Subcutaneous adipose tissue (tissue), 4 donors: ENCODE measurements around the gene NCKAP5. TPM values are rescaled to one million over a fixed set of nuclear protein-coding genes. Genes with fewer than 3 reads are reported as not detected.

Source experiments
- CTCF ChIP-seq: fragments of 450-650 bp; IDR thresholded peaks from one replicate; pipeline ENCODE4 v1.5.1; 2016; ENCODE audit warnings: low read depth, mild to moderate bottlenecking, control low read depth, antibody characterized with exemption, moderate library complexity
- total RNA-seq, 4 donors: library from RNA; depleted of rRNA; stranded (reverse); fragments of >200 nt; gene quantifications; one replicate each; pipeline ENCODE4 v1.1.0, GENCODE V29; 2016

NCKAP5 gene
- total RNA-seq, 4 donors from 2014 or later, result 1.5 to 6.4 (median 3.8) TPM

- no peak for TF ChIP-seq CTCF
These were observed 146.5 kb downstream of the NCKAP5 start for GRCh38 chr2:133421516-133422324.

GRCh38 chr2:133420788-133421187 lies 147.5 kb downstream of the NCKAP5 start:
- TF ChIP-seq CTCF, result no peak

DNA sequence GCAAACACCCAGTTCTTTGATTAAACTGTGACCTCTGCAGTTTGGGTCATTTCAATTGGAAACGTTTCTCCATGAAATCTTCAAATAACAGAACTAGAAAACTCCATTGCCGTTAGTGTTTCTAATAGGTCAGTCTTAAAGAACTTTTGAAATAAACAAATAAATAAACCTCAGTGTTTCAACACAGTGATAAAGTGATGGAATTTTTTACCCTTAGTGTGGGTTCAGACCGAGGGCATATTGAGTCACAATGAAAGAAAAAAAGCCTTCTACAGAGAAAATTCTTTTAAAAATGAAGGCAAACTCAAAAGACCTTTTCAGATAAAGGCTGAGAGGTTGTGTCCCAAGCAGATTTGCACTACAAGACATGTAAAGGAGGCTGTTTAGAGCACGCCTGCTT lies 149.6 kb downstream of the NCKAP5 start:
- no peak for TF ChIP-seq CTCF

- TF ChIP-seq CTCF, result no peak
These were observed 150.2 kb downstream of the NCKAP5 start for GRCh38 chr2:133418021-133418420.

DNA sequence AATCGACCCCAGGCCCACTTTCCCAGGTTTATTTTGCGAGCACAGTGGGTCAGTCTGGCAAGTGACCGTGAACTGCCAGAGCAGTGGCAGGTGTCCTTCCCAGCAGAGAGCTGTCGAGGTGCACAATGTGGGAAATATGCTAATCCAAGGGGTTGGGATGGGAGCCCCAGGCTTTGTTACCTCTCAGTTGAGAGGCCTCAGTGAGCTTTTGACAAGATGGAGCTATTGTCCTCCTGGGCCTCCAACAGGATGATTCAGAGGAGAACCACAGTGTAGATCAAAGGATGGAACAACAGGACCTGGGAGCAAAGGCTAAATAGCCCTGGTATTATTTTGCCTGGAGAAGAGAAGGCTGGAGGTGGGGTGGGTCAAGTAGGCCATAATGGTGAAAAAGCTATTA lies 150.8 kb downstream of the NCKAP5 start:
- no peak for TF ChIP-seq CTCF

DNA sequence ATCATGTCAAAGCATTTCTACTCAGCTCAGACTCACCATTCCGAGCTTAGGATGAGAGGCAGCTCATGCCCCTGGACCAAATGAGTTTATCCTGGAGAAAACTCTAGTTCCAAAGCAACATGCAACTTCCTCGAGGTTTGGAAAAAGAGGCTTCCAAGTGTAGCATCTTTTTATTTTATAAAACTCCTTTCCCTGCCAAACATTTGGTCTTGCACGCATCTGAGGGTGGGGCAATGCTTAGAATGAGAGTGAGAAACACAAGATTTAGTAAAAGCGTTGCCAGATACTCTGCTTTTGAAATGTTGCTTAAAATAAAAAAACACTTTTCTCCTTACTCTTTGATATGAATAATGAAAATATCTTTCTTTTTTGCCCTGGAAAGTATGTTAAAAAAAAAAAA lies 151.5 kb downstream of the NCKAP5 start:
- no peak for TF ChIP-seq CTCF

DNA sequence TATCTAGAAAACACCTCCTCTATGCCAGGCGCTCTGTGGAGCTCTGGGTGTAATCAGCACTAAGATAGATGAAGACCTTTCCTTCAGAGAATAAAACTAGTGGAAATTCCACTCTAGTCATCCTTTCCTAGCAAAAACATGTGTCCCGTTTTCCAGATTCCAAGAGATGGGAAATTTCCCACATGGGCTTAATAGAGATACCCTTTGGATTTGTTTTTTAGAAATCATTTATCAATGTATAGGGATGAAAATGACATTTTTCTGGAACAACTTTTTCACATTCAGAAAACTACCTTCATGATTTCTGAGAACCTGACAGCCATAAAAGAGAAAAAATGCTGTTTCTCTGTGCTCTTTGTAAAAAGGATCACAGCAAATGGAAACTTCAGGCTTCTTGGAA lies 152.1 kb downstream of the NCKAP5 start:
- no peak for TF ChIP-seq CTCF
